Caco-2 (cell line): ENCODE data around the gene GCM1. TPM values are rescaled to one million over a fixed set of nuclear protein-coding genes. Genes with fewer than 3 reads are reported as not detected.

Source experiments
- BruUV-seq: library from RNA; stranded (reverse); fragments of 400-500 nt; replicated peaks from 2 replicates; lab custom pipeline; 2021; lab: Mats Ljungman, UMichigan
- CTCF ChIA-PET: fragments of 300-600 bp; sonication (Branson Sonifier 250); formaldehyde crosslinking; loops from one replicate; lab custom pipeline; 2022; ENCODE audit warnings: antibody characterized with exemption; lab: Charles Lee
- POLR2A ChIA-PET: fragments of 300-600 bp; sonication (Branson Sonifier 250); formaldehyde crosslinking; loops from one replicate; lab custom pipeline; 2022; ENCODE audit warnings: antibody characterized with exemption; lab: Charles Lee
- DNase-seq, 2 experiments: peaks; one replicate each; pipeline versions ENCODE4 v3.0.0 to v3.0.0-alpha.2; 2020 to 2022
- H3K27me3 ChIP-seq: replicated peaks from 2 replicates; pipeline ENCODE4 v1.6.0; 2011; ENCODE audit warnings: low read length; ENCODE audit not compliant: control insufficient read depth, insufficient read depth
- H3K36me3 ChIP-seq: 2 replicates; pipeline ENCODE4 v1.5.1; 2011; ENCODE audit warnings: low read length; ENCODE audit not compliant: control insufficient read depth, insufficient read depth
- H3K4me1 ChIP-seq: fragments of 250-450 bp; sonication (Bioruptor Pico); 2 replicates; pipeline ENCODE4 v1.5.1; 2020; ENCODE audit warnings: mild to moderate bottlenecking
- H3K4me3 ChIP-seq: 2 replicates; pipeline ENCODE4 v1.5.1; 2011; ENCODE audit warnings: low read depth, mild to moderate bottlenecking, control low read depth, low read length
- H3K9me3 ChIP-seq: fragments of 250-450 bp; sonication (Bioruptor Pico); 2 replicates; pipeline ENCODE4 v1.5.1; 2020; ENCODE audit warnings: mild to moderate bottlenecking, moderate library complexity
- H3K27ac Mint-ChIP-seq: one replicate; pipeline ENCODE4 v1.8.0; 2022; ENCODE audit warnings: mixed read lengths; ENCODE audit not compliant: unreplicated experiment
- H3K27me3 Mint-ChIP-seq: one replicate; pipeline ENCODE4 v1.8.0; 2022; ENCODE audit warnings: mixed read lengths; ENCODE audit not compliant: insufficient read depth, unreplicated experiment
- H3K36me3 Mint-ChIP-seq: one replicate; pipeline ENCODE4 v1.8.0; 2022; ENCODE audit warnings: mild to moderate bottlenecking, mixed read lengths; ENCODE audit not compliant: insufficient read depth, unreplicated experiment
- H3K4me1 Mint-ChIP-seq: one replicate; pipeline ENCODE4 v1.8.0; 2022; ENCODE audit warnings: low read depth, mixed read lengths; ENCODE audit not compliant: unreplicated experiment
- H3K4me3 Mint-ChIP-seq: one replicate; pipeline ENCODE4 v1.8.0; 2022; ENCODE audit warnings: mild to moderate bottlenecking, moderate library complexity, mixed read lengths; ENCODE audit not compliant: unreplicated experiment
- H3K9me3 Mint-ChIP-seq: one replicate; pipeline ENCODE4 v1.8.0; 2022; ENCODE audit warnings: mixed read lengths; ENCODE audit not compliant: unreplicated experiment
- CTCF ChIP-seq, 2 experiments: fragments of 200-600 bp in 1 of 2; IDR thresholded peaks; 1 replicate in 1 of 2; 2 replicates in 1 of 2; pipeline versions ENCODE4 v1.5.1 to v1.8.0; 2011 to 2022; ENCODE audit warnings: antibody characterized with exemption in 1 of 2, control low read depth in 1 of 2, inconsistent platforms in 1 of 2, low read depth in 1 of 2, low read length in 1 of 2, mild to moderate bottlenecking in 1 of 2, moderate library complexity in 1 of 2; ENCODE audit not compliant: insufficient read depth in 1 of 2, severe bottlenecking in 1 of 2, unreplicated experiment in 1 of 2
- intact Hi-C: fragments of 100-400 bp; cut with micrococcal nuclease; formaldehyde crosslinking; loops from one replicate; pipeline ENCODE4 v1.10.0; 2022; ENCODE audit not compliant: unreplicated experiment
- total RNA-seq: library from RNA; stranded (reverse); gene quantifications from 2 replicates; pipeline ENCODE4 v1.2.3, GENCODE V29; 2022

Gene GCM1
- total RNA-seq, 1 experiment from 2014 or later = 0.79 TPM

GRCh38 chr6:53154794-53155193 is 6.2 kb upstream of the GCM1 start:
- no peak overlapping the region for H3K4me3 ChIP-seq
- DNase-seq = no peak
- intact Hi-C loops = no loop called here
- peaks cover 6% of the 10 kb centered on the region; the same call in 1 of the 2 replicates for H3K4me1 ChIP-seq
- no peaks in the 10 kb centered on the region for H3K36me3 ChIP-seq
- Mint-ChIP-seq H3K4me3 (no peak overlapping the region), H3K4me1 (no peaks in the 10 kb centered on the region), H3K27me3 (no peaks in the 10 kb centered on the region), H3K36me3 (peaks cover 5% of the 10 kb centered on the region), H3K27ac (no peak overlapping the region), H3K9me3 (no peaks in the 10 kb centered on the region)
- H3K27me3 ChIP-seq = no peaks in the 10 kb centered on the region
- ChIA-PET POLR2A (no interaction called here), CTCF (no interaction called here)
- no TSS peak for BruUV-seq
- H3K9me3 ChIP-seq = no peaks in the 10 kb centered on the region
- no peak for TF ChIP-seq CTCF (IDR thresholded peaks at IDR 0.05; ENCODE audit: insufficient read depth in 1 of 2, low read depth in 1 of 2, low read length in 1 of 2, severe bottlenecking in 1 of 2, unreplicated experiment in 1 of 2)

GRCh38 chr6:53154071-53154470 is 5.4 kb upstream of the GCM1 start:
- Histone ChIP-seq H3K4me3 (no peak overlapping the region), H3K9me3 (no peaks in the 10 kb centered on the region), H3K27me3 (no peaks in the 10 kb centered on the region), H3K4me1 (no peaks in the 10 kb centered on the region), H3K36me3 (no peaks in the 10 kb centered on the region)
- Mint-ChIP-seq H3K9me3 (no peaks in the 10 kb centered on the region), H3K4me3 (no peak overlapping the region), H3K4me1 (no peaks in the 10 kb centered on the region), H3K36me3 (peaks cover 5% of the 10 kb centered on the region), H3K27me3 (no peaks in the 10 kb centered on the region), H3K27ac (no peak overlapping the region)
- TF ChIP-seq CTCF (IDR thresholded peaks at IDR 0.05; ENCODE audit: insufficient read depth in 1 of 2, low read depth in 1 of 2, low read length in 1 of 2, severe bottlenecking in 1 of 2, unreplicated experiment in 1 of 2) = no peak
- no TSS peak for BruUV-seq
- ChIA-PET POLR2A (no interaction called here), CTCF (no interaction called here)
- DNase-seq = no peak
- intact Hi-C loops = no loop called here

- no peaks in the 10 kb centered on the region for H3K27me3 Mint-ChIP-seq
- CTCF ChIA-PET = no interaction called here
Measured at GRCh38 chr6:53152576-53152975, 3.9 kb upstream of the GCM1 start.

More at GRCh38 chr6:53152576-53152975, 3.9 kb upstream of the GCM1 start:
- no peak overlapping the region for H3K27ac Mint-ChIP-seq
- Histone ChIP-seq H3K27me3 (no peaks in the 10 kb centered on the region), H3K36me3 (no peaks in the 10 kb centered on the region), H3K4me1 (no peaks in the 10 kb centered on the region), H3K9me3 (no peaks in the 10 kb centered on the region), H3K4me3 (no peak overlapping the region)
- peaks cover 5% of the 10 kb centered on the region for H3K36me3 Mint-ChIP-seq
- no TSS peak for BruUV-seq
- TF ChIP-seq CTCF (IDR thresholded peaks at IDR 0.05; ENCODE audit: insufficient read depth in 1 of 2, low read depth in 1 of 2, low read length in 1 of 2, severe bottlenecking in 1 of 2, unreplicated experiment in 1 of 2) = no peak
- DNase-seq = no peak
- no peak overlapping the region for H3K4me3 Mint-ChIP-seq
- intact Hi-C loops = no loop called here
- H3K4me1 Mint-ChIP-seq = no peaks in the 10 kb centered on the region
- POLR2A ChIA-PET = no interaction called here
- no peaks in the 10 kb centered on the region for H3K9me3 Mint-ChIP-seq
